Measurements from ENCODE around the gene JADE1. TPM values are rescaled to one million over a fixed set of nuclear protein-coding genes. Genes with fewer than 3 reads are reported as not detected.

The JADE1 gene
- total and polyA plus RNA-seq, 2 of the 13 experiments (the other 11 are each of a cell fraction or from before 2014, with no cell fraction given) = 5.4 to 19.3 TPM

DNA sequence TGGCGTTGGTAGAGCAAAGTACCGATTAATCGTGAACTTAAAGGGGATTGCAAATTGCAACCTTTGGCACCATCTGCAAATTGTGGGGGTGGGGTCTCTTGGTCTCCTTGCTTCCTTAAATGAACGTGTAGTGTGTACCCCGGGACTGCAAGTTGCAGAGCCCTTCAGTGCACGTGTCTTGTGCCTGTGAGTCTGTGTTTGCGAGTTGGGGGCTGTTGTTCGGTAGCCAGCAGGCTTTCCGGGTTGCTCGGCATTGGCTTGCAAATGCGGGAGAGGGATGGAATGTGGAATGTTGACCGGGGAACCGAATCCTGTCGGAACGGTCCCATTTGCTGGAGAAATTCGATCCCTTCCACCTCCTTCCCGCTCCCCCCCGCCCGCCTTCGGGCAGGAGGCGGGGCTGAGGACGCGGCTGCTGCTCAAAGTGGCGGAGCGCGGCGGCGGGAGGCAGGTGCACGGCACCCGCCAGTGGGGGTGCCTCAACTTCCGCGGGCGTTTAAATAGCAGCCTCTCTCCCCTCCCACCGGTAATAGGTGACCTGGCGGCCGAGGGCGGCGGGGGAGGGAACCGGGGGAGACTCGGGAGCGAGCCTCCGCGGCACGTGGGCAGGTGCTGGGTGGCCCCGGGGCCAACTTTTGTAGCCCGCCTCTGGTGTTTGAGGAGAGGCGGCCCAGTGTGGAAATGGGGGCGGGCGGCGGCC, 1.5 kb downstream of the JADE1 start (continued):
- TF ChIP-seq, protein P1, sequence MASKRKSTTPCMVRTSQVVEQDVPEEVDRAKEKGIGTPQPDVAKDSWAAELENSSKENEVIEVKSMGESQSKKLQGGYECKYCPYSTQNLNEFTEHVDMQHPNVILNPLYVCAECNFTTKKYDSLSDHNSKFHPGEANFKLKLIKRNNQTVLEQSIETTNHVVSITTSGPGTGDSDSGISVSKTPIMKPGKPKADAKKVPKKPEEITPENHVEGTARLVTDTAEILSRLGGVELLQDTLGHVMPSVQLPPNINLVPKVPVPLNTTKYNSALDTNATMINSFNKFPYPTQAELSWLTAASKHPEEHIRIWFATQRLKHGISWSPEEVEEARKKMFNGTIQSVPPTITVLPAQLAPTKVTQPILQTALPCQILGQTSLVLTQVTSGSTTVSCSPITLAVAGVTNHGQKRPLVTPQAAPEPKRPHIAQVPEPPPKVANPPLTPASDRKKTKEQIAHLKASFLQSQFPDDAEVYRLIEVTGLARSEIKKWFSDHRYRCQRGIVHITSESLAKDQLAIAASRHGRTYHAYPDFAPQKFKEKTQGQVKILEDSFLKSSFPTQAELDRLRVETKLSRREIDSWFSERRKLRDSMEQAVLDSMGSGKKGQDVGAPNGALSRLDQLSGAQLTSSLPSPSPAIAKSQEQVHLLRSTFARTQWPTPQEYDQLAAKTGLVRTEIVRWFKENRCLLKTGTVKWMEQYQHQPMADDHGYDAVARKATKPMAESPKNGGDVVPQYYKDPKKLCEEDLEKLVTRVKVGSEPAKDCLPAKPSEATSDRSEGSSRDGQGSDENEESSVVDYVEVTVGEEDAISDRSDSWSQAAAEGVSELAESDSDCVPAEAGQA (IDR thresholded peaks at IDR 0.05; ENCODE audit: low read depth) = no peak
- TF ChIP-seq, protein P1 (CRISPR knock-in tag; IDR thresholded peaks at IDR 0.05; ENCODE audit: borderline replicate concordance) = no peak
- no peak for TF ChIP-seq ZNF513 (CRISPR knock-in tag; conservative IDR thresholded peaks at IDR 0.05)
- peak; percentile 70; the same call in 1 of the 2 replicates for TF ChIP-seq KLF6 (CRISPR knock-in tag; IDR thresholded peaks at IDR 0.05)
- TF ChIP-seq PRMT3 (CRISPR knock-in tag; IDR thresholded peaks at IDR 0.05; ENCODE audit: borderline replicate concordance, low read depth) = no peak
- TF ChIP-seq STAT5B (CRISPR knock-in tag; IDR thresholded peaks at IDR 0.05) = no peak; the same call in 1 of the 2 replicates
- TF ChIP-seq ZNF747 (CRISPR knock-in tag; IDR thresholded peaks at IDR 0.05; ENCODE audit: borderline replicate concordance) = no peak
- TF ChIP-seq THAP11 (CRISPR knock-in tag; IDR thresholded peaks at IDR 0.05) = peak; percentile 68
- TF ChIP-seq, protein P2, sequence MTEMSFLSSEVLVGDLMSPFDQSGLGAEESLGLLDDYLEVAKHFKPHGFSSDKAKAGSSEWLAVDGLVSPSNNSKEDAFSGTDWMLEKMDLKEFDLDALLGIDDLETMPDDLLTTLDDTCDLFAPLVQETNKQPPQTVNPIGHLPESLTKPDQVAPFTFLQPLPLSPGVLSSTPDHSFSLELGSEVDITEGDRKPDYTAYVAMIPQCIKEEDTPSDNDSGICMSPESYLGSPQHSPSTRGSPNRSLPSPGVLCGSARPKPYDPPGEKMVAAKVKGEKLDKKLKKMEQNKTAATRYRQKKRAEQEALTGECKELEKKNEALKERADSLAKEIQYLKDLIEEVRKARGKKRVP (CRISPR knock-in tag; IDR thresholded peaks at IDR 0.05) = no peak; a peak in 1 of 4 replicates
- TF ChIP-seq ZNF432 (CRISPR knock-in tag; IDR thresholded peaks at IDR 0.05; ENCODE audit: borderline replicate concordance) = no peak
- no peak for TF ChIP-seq MBD4 (IDR thresholded peaks at IDR 0.05; ENCODE audit: borderline replicate concordance, low read length)
- TF ChIP-seq SUZ12 (IDR thresholded peaks at IDR 0.05; ENCODE audit: low read depth, low read length) = no peak
- TF ChIP-seq BRCA1 (CRISPR knock-in tag; IDR thresholded peaks at IDR 0.05) = 0 out of 2 replicates have a peak, but pooled peaks have one; percentile 26
- no peak for TF ChIP-seq ZNF235 (CRISPR knock-in tag; IDR thresholded peaks at IDR 0.05; ENCODE audit: borderline replicate concordance)
- TF ChIP-seq CENPT (CRISPR knock-in tag; IDR thresholded peaks at IDR 0.05; ENCODE audit: low read depth) = 0 out of 2 replicates have a peak, but pooled peaks have one; percentile 15
- TF ChIP-seq GTF3A (CRISPR knock-in tag; conservative IDR thresholded peaks at IDR 0.05) = no peak
- TF ChIP-seq ZNF598 (CRISPR knock-in tag; IDR thresholded peaks at IDR 0.05; ENCODE audit: borderline replicate concordance) = no peak
- TF ChIP-seq ZSCAN29 (CRISPR knock-in tag; conservative IDR thresholded peaks at IDR 0.05) = 0 out of 2 replicates have a peak, but pooled peaks have one; percentile 31
- TF ChIP-seq EZH2 (conservative IDR thresholded peaks at IDR 0.05; ENCODE audit: low read depth, low read length) = no peak
- TF ChIP-seq, protein P3, sequence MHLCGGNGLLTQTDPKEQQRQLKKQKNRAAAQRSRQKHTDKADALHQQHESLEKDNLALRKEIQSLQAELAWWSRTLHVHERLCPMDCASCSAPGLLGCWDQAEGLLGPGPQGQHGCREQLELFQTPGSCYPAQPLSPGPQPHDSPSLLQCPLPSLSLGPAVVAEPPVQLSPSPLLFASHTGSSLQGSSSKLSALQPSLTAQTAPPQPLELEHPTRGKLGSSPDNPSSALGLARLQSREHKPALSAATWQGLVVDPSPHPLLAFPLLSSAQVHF (CRISPR knock-in tag; IDR thresholded peaks at IDR 0.05) = no peak
- TF ChIP-seq RFXANK (CRISPR knock-in tag; IDR thresholded peaks at IDR 0.05) = peak; percentile 84; the same call in 1 of the 2 replicates
- TF ChIP-seq TBL1XR1 (IDR thresholded peaks at IDR 0.05; ENCODE audit: borderline replicate concordance, low read length, partially characterized antibody) = no peak
